GM18499 (cell line): Measurements from ENCODE around the gene SSUH2.

Experiments
- ATAC-seq: cut with Tn5 transposase; IDR thresholded peaks from one replicate; pipeline ENCODE4 v1.9.1; 2021; ENCODE audit warnings: moderate number of reproducible peaks; ENCODE audit not compliant: insufficient read depth, unreplicated experiment

The SSUH2 gene

DNA sequence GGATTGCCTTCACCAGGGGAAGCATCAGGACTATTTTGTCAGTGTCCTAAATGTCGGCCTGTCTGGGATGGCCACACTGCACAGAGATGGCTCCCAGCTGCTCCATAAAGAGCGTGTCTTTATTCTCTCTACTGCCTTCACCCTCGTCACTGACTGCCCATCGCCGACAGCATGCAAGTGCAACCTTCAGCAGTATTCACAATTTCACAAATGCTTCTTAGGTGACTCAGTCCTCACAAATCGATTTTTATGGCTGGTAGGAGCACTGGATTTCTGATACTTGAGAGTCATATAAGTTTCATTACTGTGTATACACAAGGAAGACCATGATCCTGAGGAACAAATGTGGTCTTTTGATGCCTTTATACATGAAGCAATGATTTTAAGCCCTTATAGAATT lies 1.1 kb upstream of the SSUH2 start:
- no peak for ATAC-seq

- no peak for ATAC-seq
Observed at GRCh38 chr3:8643693-8644365, 769 bp downstream of the SSUH2 start.

DNA sequence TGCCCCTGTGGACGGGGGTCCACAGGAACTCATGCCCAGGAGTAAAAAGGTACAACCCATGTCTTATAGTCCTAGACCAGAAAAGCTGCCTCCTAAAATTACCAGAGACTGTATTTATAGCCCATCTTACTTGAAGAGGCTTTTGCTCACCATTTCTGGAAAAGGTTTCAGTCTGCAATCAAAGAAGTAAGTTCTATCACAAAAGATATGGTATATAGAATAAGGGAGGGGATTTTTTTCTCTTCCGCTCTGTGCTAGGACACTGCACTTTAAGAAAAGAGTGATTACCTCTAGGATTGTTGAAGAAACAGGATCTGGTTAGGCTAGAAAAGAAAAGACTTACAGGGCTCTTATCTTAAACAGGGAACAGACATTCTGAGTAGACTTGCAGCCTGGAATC lies 2.6 kb downstream of the SSUH2 start:
- no peak for ATAC-seq

- no peak for ATAC-seq
Observed at GRCh38 chr3:8641472-8641871, 3.1 kb downstream of the SSUH2 start.

- no peak for ATAC-seq
Observed at GRCh38 chr3:8640223-8640622, 4.4 kb downstream of the SSUH2 start.

GRCh38 chr3:8639659-8640000 lies 5.0 kb downstream of the SSUH2 start:
- no peak for ATAC-seq

GRCh38 chr3:8638994-8639658 lies 5.5 kb downstream of the SSUH2 start:
- ATAC-seq, result no peak

DNA sequence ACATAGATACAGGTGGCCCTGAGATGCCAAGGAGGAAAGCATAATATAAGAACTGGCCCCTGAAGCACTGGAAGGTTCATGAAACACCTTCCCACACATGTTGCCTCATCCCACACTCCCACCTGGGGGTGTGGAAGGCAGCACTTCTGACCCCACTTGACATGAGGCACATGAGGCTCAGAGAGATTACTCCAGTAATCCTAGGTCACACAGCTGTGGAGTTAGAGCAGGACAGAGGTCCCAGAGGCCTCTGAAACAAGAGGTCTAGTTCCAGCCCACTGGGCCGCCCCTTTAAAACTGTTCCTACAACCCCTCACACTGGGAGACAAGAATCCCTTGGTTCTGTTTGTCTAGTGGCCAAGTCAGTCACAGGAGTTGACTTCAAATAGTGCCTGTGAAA lies 7.2 kb downstream of the SSUH2 start:
- ATAC-seq, result no peak

GRCh38 chr3:8635631-8636030 lies 9.0 kb downstream of the SSUH2 start:
- no peak for ATAC-seq

DNA sequence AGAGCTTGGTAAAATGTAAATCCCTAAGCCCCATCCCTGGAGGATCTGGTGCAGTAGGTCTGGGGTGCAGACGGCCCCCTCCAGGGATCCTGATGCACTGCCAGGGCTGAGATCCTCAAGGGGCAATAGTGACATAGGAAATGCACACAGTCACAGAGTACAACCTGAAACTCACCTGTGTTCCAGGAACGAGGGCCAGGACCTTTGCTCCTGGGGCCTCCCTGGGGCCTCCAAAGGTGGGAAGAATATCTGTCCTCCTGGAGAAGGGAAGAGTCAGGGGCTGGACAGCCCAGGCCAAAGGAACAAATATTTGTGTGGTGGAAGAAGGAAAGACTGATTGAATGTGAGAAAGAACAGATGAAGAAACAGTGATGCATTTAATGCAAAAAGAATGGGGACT lies 9.5 kb downstream of the SSUH2 start:
- no peak for ATAC-seq

GRCh38 chr3:8632402-8633237 lies 12.0 kb downstream of the SSUH2 start:
- no peak for ATAC-seq

DNA sequence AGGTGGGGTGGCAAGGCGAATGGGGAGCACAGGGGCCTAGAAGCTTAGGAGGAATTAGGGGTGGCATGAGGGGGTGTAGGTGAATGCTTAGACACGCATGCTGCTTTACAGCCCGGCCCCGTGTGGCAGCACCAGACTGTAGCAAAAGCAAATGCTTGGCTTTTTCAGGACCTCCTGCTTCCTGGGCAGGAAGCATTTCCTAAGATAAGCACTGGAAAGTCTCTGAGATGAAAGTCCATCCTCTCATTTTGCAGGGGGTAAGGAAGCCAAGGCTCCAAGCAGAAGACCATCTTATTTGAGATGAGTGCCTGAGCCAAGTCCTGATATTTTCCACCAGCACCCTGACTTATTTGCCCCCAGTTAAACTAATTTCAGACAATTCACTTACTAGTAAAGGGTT lies 12.9 kb downstream of the SSUH2 start:
- no peak for ATAC-seq

- ATAC-seq, result peak; percentile 41
Observed at GRCh38 chr3:8629151-8630021, 15.2 kb downstream of the SSUH2 start.

DNA sequence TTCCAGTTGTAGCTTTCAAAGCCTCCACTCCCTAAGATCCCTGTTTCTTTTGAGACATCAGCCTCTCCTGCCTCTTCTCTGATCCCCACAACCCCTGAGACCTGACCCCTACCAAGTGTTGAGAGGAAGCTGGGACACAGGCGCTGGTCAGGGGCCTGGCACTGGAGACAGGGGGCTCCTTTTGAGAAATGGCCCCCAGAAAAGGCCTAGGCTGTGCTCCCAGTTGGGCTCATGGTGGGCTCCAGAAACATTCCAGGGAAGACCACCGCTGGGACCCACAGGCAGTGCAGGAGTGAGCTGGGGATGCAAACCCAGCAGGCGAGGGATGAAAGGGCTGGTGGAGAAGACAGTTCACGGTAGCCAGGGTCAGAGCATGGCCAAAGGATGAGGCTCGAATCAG lies 16.6 kb downstream of the SSUH2 start:
- ATAC-seq, result no peak

- ATAC-seq, result no peak
Observed at GRCh38 chr3:8627201-8627940, 17.2 kb downstream of the SSUH2 start.

DNA sequence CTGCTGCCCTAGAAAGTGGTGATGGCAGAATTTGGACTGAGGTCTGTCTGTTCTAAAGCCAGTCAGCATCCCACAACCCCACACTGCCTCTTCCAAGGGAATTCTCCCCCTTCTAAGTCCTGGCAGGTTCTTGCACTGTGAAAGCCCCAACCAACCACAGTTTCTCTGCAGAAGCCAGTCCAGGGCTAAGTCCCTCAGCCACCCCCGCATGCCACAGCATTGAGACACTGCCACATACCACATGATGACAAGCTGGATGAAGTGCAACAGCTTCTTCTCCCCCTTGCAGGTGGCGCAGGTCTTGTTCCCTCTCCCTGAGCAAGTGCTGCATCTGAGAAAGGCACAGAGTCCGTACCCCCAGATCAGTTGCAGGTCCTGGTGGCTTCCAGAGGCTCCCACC lies 18.6 kb downstream of the SSUH2 start:
- ATAC-seq, result no peak

DNA sequence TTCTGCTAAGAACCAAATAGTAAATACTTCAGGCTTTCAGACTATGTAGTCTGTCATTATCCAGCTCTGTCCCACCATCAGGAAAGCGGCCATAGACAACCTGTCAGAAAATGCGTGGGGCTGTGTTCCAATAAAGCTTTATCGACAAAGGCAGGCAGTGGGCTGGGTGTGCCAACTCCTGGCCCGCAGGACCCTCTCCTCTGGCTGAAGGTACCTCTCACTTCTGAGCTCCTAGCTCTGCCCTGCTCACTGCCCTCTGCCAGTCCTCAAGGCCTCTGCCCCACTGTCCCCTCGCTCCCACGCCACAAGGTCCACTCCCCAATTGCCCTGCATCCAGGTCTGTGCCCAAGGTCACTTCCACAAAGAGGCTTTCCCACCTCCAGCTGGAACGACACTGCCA lies 20.0 kb downstream of the SSUH2 start:
- ATAC-seq, result no peak

DNA sequence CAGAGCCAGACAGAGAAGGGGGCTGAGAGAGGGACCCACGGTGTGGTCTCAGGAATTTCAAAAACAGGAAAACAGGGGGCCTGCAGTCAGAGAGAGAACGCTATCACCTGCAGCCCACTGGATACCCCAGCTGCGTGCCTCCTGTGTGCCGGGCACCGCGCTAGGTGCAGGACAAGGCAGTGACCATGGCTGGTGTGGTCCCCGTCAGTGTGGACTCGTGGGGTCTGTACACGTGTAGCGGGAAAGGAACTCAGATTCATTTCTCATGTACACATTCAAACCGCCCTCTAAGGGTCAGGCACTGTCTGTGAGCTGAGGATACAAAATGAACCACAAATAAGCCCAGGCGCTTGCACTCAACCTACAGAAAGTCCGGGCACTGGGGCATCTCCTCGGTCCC lies 20.9 kb downstream of the SSUH2 start:
- no peak for ATAC-seq

DNA sequence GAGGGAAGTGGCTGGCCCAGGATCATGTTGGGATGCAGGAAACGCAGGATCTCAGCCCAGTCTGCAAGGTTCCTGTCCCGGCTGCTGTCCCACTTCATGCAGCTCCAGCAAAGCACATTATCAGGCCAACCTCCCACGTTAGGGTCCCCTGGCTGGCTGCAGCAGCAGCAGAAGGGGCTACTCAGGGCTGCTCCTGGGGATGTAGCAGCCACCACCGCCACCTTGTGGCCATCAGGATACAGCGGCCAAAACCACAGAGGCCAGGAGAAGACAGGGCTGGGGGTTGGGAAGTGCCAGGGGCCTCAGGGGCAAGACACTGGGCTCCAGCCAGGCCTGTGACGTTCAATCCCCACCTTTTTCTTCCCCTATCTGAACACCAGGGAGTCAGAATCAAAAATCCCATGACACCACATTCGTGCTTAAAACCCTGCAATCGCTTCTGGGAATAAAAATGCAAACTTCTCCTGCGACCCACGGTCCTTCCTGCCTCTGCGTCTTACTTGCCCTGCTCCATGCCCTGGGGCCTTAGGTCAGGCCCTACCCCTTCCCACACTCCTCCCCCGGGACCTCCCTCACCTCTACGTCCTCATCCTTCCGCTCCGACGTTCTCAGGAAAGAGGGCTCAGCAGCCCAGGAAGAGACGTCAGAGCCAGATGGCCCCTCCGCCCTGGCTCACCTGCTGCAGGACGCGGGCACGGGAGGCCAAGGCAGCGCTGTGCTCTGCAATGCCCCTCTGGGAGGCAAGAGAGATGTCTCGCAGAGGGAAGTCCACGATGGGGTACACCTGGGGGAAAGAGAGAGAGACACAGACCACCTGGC lies 21.5 kb downstream of the SSUH2 start:
- ATAC-seq, result no peak
